Uterus (tissue), 4 donors: ENCODE results near the gene ZNF771. TPM values are rescaled to one million over a fixed set of nuclear protein-coding genes. Genes with fewer than 3 reads are reported as not detected.
"Not testable (repeated sequence)": the region's sequence is repeated elsewhere in the genome, so short reads cannot be mapped to it uniquely, and the experiment has no call there.

Experiments
- DNase-seq, 2 donors: peaks; one replicate each; pipeline ENCODE4 v3.0.0-alpha.2; 2019 to 2020
- H3K27ac ChIP-seq, 2 donors: fragments of 200-600 bp; sonication (generic); 1 replicate in 1 of 2; 2 replicates in 1 of 2; pipeline ENCODE4 v1.5.1; 2016 to 2018
- H3K27me3 ChIP-seq, 2 donors: fragments of 200-600 bp; sonication (generic); one replicate each; pipeline ENCODE4 v1.5.1; 2018 to 2019; ENCODE audit warnings: control low read depth in 1 of 2
- H3K36me3 ChIP-seq, 2 donors: fragments of 200-600 bp; sonication (generic); one replicate each; pipeline ENCODE4 v1.5.1; 2019; ENCODE audit warnings: control low read depth in 1 of 2
- H3K4me1 ChIP-seq, 2 donors: fragments of 200-600 bp; sonication (generic); one replicate each; pipeline ENCODE4 v1.5.1; 2018 to 2019; ENCODE audit warnings: control low read depth in 1 of 2
- H3K4me3 ChIP-seq, 2 donors: fragments of 200-600 bp; sonication (generic); 1 replicate in 1 of 2; 2 replicates in 1 of 2; pipeline ENCODE4 v1.5.1; 2018 to 2019; ENCODE audit warnings: mild to moderate bottlenecking in 1 of 2
- H3K9me3 ChIP-seq, 2 donors: fragments of 200-600 bp; sonication (generic); one replicate each; pipeline ENCODE4 v1.5.1; 2019; ENCODE audit warnings: control low read depth in 1 of 2
- POLR2A ChIP-seq, 2 donors: fragments of 450-650 bp; IDR thresholded peaks; one replicate each; pipeline ENCODE4 v1.6.1; 2016; ENCODE audit warnings: antibody characterized with exemption in 2 of 2, mild to moderate bottlenecking in 1 of 2, moderate library complexity in 1 of 2
- intact Hi-C: fragments of 100-400 bp; cut with DNase I; formaldehyde crosslinking; loops from one replicate; pipeline ENCODE4 v1.15.1; 2023; ENCODE audit warnings: low total_unique reads
- total RNA-seq, 4 donors: library from RNA; depleted of rRNA in 3 of 4; stranded (reverse); fragments of >200 nt in 3 of 4; gene quantifications; one replicate each; pipeline versions ENCODE4 v1.1.0 to v1.2.4, GENCODE V29; 2014 to 2023
- TF ChIP-seq, protein P1 (sequence below), 4 experiments: fragments of 200-600 bp in 2 of 4; fragments of 450-650 bp in 2 of 4; sonication (generic) in 2 of 4; IDR thresholded peaks; one replicate each; pipeline ENCODE4 v1.5.1; 2016 to 2019; ENCODE audit warnings: antibody characterized with exemption in 4 of 4, mild to moderate bottlenecking in 2 of 4, moderate library complexity in 1 of 4
- donor health status: DM: yes; HTN: yes; CAD: no.

ZNF771 gene
- total RNA-seq, 4 donors from 2014 or later, result 12.2 to 75.3 (median 25.6) TPM

DNA sequence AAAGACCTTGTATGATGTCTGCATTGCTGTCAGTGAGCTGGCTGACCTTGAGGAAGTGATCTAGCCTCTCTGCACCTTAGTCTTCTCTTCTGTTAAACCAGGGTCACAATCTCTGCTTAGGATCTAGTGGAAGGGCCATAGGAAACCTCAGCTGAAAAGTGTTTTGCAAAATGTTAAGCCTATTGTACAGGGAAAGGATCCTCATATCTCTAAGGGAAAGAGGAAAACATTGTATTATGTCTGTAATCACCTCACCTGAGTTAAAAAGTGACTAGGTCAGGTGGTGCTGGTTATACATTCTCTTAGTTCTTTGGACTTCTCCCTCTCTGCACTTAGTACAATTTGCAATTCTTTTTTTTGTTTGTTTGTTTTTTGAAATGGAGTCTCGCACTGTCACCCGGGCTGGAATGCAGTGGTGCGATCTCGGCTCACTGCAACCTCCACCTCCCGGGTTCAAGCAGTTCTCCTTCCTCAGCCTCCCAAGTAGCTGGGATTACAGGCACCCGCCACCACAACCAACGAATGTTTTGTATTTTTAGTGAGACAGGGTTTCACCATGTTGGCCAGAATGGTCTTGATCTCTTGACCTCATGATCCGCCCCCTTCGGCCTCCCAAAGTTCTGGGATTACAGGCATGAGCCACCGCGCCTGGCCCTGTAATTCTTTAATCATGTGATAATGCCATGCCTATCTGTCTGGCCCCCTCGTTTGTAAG is 40.3 kb downstream of the ZNF771 start:
- Histone ChIP-seq H3K4me1 (no peaks in the 10 kb centered on the region), H3K9me3 (no peaks in the 10 kb centered on the region), H3K4me3 (no peak overlapping the region), H3K27ac (no peak overlapping the region), H3K27me3 (no peaks in the 10 kb centered on the region), H3K36me3 (no peaks in the 10 kb centered on the region)
- intact Hi-C loops, result no loop called here
- TF ChIP-seq POLR2A (IDR thresholded peaks at IDR 0.05), result no peak
- TF ChIP-seq, protein P1, sequence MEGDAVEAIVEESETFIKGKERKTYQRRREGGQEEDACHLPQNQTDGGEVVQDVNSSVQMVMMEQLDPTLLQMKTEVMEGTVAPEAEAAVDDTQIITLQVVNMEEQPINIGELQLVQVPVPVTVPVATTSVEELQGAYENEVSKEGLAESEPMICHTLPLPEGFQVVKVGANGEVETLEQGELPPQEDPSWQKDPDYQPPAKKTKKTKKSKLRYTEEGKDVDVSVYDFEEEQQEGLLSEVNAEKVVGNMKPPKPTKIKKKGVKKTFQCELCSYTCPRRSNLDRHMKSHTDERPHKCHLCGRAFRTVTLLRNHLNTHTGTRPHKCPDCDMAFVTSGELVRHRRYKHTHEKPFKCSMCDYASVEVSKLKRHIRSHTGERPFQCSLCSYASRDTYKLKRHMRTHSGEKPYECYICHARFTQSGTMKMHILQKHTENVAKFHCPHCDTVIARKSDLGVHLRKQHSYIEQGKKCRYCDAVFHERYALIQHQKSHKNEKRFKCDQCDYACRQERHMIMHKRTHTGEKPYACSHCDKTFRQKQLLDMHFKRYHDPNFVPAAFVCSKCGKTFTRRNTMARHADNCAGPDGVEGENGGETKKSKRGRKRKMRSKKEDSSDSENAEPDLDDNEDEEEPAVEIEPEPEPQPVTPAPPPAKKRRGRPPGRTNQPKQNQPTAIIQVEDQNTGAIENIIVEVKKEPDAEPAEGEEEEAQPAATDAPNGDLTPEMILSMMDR (IDR thresholded peaks at IDR 0.05), result no peak
- DNase-seq, result no peak

GRCh38 chr16:30449116-30449435 is 41.7 kb downstream of the ZNF771 start:
- no peak for TF ChIP-seq POLR2A (IDR thresholded peaks at IDR 0.05)
- TF ChIP-seq, protein P1 (IDR thresholded peaks at IDR 0.05), result no peak
- Histone ChIP-seq H3K27ac (no peak overlapping the region), H3K4me3 (no peak overlapping the region), H3K9me3 (no peaks in the 10 kb centered on the region), H3K27me3 (no peaks in the 10 kb centered on the region), H3K4me1 (no peaks in the 10 kb centered on the region), H3K36me3 (no peaks in the 10 kb centered on the region)
- DNase-seq, result no peak
- intact Hi-C loops, result no loop called here

DNA sequence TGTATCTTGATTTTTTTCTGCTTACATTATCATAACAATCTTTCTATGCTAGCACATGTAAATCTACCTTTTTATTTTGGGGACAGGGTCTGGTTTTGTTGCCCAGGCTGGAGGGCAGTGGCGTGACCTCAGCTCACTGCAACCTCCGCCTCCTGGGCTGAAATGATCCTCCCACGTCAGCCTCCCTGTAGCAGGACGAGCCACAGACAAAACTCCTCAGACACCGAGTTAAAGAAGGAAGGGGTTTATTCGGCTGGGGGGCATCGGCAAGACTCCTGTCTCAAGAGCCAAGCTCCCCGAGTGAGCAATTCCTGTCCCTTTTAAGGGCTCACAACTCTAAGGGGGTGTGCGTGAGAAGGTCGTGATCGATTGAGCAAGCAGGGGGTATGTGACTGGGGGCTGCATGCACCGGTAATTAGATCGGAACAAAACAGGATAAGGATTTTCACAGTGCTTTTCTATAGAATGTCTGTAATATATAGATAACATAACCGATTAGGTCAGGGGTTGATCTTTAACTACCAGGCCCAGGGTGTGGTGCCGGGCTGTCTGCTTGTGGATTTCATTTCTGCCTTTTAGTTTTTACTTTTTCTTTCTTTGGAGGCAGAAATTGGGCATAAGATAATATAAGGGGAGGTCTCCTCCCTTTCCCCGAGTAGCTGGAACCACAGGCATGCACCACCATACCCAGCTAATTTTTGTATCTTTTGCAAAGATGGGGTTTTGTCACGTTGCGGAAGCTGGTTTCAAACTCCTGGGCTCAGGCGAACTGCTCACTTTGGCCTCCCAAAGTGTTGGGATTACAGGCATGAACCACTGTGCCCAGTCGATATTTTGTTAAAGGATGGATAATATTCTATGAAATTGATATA is 45.5 kb downstream of the ZNF771 start:
- H3K9me3 ChIP-seq, H3K27ac ChIP-seq, H3K27me3 ChIP-seq, H3K4me1 ChIP-seq, DNase-seq, H3K4me3 ChIP-seq, intact Hi-C loops, H3K36me3 ChIP-seq: not testable (repeated sequence)

GRCh38 chr16:30456302-30456701 is 48.9 kb downstream of the ZNF771 start:
- no peak for TF ChIP-seq POLR2A (IDR thresholded peaks at IDR 0.05)
- TF ChIP-seq, protein P1 (IDR thresholded peaks at IDR 0.05), result no peak
- Histone ChIP-seq H3K36me3 (no peaks in the 10 kb centered on the region), H3K9me3 (no peaks in the 10 kb centered on the region), H3K27me3 (no peaks in the 10 kb centered on the region), H3K4me1 (no peaks in the 10 kb centered on the region), H3K4me3 (no peak overlapping the region), H3K27ac (no peak overlapping the region)
- intact Hi-C loops, result no loop called here
- no peak for DNase-seq

DNA sequence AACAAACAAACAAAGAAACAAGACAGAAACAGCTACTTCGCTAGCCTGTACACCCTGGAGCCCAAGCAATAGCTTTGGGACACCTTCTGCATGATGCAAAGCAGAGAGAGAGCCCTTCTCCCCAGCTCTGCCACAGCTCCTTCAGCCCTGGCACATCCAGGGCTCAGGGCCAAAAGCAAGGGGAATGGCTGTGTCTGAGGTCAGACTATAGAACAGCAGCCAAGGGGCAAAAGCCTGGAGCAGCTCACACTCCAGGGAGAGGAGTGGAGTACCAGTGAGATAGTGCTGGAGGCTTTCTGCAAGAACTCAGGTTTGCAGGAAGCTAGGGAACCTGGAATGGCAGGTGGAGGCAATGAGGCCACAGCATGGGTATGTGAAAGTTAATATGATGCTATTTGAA is 49.9 kb downstream of the ZNF771 start:
- Histone ChIP-seq H3K27me3 (no peaks in the 10 kb centered on the region), H3K36me3 (no peaks in the 10 kb centered on the region), H3K4me3 (no peak overlapping the region), H3K27ac (no peak overlapping the region), H3K4me1 (no peaks in the 10 kb centered on the region), H3K9me3 (no peaks in the 10 kb centered on the region)
- DNase-seq, result no peak
- intact Hi-C loops, result no loop called here
- TF ChIP-seq, protein P1 (IDR thresholded peaks at IDR 0.05), result no peak
- TF ChIP-seq POLR2A (IDR thresholded peaks at IDR 0.05), result no peak
